GM18526 (cell line): ENCODE results near the gene PDCD10.

Experiments
- POLR2A ChIP-seq: IDR thresholded peaks from 3 replicates; pipeline ENCODE4 v1.6.1; 2011; ENCODE audit not compliant: insufficient read length; ENCODE audit errors: extremely low read depth

PDCD10 gene

DNA sequence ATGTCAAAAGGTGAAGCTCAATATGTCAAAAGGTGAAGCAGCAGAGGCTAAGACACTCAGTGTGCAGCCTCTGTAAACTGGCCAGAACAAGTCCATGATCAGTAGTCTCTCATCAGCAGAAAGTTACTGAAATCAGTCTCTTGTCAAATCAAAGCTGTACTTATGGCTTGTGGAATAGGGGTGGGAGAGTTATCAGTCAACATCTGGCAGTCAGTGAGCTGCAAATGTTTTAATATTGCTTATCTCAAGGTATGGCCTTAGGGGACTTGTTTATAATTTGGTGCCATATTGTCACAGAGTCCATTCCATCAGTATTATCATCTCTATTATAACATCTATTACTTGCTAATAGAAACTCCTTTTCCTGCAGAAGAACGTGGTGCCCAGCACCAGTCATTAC, 66.0 kb downstream of the PDCD10 start:
- no peak for TF ChIP-seq POLR2A

GRCh38 chr3:167666563-167666962, 68.1 kb downstream of the PDCD10 start:
- TF ChIP-seq POLR2A = no peak

DNA sequence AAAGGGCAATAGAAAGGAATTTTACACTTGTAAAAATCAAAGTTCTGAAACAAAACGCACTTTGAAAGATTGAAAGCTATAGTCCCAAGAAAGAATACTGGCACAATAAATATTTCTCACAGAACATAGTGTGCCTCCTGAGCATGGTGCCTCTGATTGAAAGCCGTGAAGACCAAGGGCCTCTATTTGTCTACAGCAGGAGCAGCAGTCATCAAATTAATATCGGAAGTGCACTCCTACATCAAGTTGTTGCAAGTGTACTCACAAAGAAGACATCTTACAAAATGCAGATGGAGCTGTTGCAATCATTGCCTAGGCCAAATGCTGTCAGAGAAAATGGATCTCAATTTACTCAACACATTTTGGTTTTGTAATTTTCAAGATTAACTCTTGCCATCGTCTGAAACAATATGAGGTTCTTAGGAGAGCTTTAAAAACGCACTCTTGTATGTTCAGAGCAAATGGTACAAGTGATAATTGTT, 71.7 kb downstream of the PDCD10 start:
- no peak for TF ChIP-seq POLR2A

DNA sequence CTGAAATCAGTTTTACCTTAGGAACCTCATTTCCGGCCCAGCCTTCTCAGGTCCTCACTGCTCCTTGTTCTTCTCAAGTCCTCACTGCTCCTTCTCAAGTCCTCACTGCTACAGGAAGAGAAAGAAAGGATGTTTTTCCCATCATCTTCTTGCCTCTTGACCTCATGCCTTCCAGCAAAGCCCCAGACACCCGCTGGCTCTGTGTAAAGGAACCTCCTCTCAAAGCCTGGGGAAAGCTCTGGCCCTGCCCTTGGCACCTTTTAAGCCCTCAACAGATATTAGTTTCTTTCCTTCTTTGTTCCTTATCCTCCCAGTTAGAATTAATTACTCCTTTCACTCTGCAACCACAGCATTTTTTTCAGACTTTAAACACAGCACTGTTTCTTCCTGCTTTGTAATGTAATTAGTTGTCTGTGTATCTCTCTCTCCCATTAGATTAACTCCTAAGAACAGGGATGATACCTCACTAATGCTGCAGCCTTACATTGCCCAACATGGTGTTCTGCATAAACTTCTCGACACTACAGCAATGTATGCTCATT, 76.9 kb downstream of the PDCD10 start:
- TF ChIP-seq POLR2A = no peak

DNA sequence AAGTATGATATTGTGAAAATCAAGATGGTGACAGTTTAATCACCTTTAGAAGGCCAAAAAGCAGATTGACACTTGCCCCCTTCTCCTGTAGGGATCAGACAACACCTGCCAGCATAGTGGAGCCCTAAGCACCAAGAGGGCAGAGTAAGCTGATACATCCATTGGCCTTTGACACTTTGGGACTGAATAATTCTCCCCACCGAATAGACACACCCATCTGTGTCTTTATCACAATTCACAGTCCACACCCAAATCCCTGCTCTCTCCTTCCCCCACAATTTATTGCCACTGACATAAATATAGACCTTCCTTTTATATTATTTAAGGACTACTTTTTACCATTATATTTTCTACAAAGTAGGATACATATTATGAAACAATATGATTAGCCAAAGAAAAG, 77.9 kb downstream of the PDCD10 start:
- TF ChIP-seq POLR2A = no peak

DNA sequence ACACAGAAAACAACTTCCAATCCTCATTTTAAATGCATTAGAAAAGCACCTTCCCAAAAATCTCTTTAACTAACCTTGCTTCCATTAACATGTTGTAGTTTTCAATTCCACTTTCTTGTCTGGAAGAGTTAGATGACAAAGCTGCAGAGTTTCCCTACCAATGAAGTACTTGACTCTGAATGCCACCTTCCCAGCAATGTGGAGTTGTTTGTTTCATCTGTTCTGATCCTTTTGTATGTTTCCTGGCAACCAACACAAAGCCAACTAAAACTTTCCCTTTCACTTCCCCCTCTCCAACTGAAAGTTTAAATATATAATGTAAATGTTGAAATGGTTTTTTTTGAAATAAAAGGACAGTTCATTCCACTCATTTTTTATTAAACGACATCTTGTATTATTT, 80.9 kb downstream of the PDCD10 start, which contains the start of gene WDR49:
TSS of gene WDR49 (minus strand) at position 183 of the 400 bp plus-strand sequence. CDS start 517 bp downstream, outside the sequence.
- TF ChIP-seq POLR2A = no peak

GRCh38 chr3:167653155-167653554, 81.5 kb downstream of the PDCD10 start:
- TF ChIP-seq POLR2A = no peak

GRCh38 chr3:167651826-167652225, 82.9 kb downstream of the PDCD10 start:
- no peak for TF ChIP-seq POLR2A

- TF ChIP-seq POLR2A = no peak
Observed at GRCh38 chr3:167650459-167650858, 84.2 kb downstream of the PDCD10 start.

GRCh38 chr3:167649746-167650145, 84.9 kb downstream of the PDCD10 start:
- no peak for TF ChIP-seq POLR2A

DNA sequence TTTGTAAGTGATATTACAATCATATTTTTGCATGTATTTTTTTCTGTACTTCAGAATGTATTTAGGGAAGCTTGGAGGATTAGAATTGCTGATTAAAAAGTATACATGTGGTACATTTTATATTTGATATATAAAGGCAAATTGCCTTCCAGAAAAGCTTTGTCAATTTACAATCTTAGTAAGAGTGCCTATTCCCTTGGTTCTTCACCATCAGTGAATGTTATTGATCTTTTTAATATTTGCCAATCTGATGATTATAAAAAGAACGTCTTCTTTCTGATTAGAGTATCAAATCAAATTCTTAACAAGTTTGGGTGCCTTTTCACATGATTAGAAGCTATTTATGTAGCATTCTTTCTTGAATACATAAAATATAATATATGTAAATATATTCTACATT, 90.1 kb downstream of the PDCD10 start:
- TF ChIP-seq POLR2A = no peak
